Trophoblast cell (in vitro differentiated cells and primary cell): ENCODE measurements around the gene CACNA1D.

Experiments used
- DNase-seq, 2 donors: peaks; one replicate each; pipeline ENCODE4 v3.0.0-alpha.2; 2016
- H2AFZ ChIP-seq: 2 replicates; pipeline ENCODE4 v1.6.1; 2013; ENCODE audit warnings: low read length, moderate library complexity, mild to moderate bottlenecking; ENCODE audit not compliant: insufficient read depth, poor library complexity
- H2AK5ac ChIP-seq: 2 replicates; pipeline ENCODE4 v1.6.1; 2013; ENCODE audit warnings: mild to moderate bottlenecking, low read length
- H2BK120ac ChIP-seq: 2 replicates; pipeline ENCODE4 v1.6.1; 2013; ENCODE audit warnings: low read length, mild to moderate bottlenecking, moderate library complexity; ENCODE audit not compliant: insufficient read depth, poor library complexity
- H2BK12ac ChIP-seq: 2 replicates; pipeline ENCODE4 v1.6.1; 2013; ENCODE audit warnings: mild to moderate bottlenecking, low read length, moderate library complexity
- H2BK5ac ChIP-seq: 2 replicates; pipeline ENCODE4 v1.6.1; 2013; ENCODE audit warnings: low read length, low read depth, moderate library complexity, mild to moderate bottlenecking; ENCODE audit not compliant: poor library complexity
- H3K14ac ChIP-seq: 2 replicates; pipeline ENCODE4 v1.6.1; 2013; ENCODE audit warnings: mild to moderate bottlenecking, low read length
- H3K18ac ChIP-seq: 2 replicates; pipeline ENCODE4 v1.6.1; 2013; ENCODE audit warnings: mild to moderate bottlenecking, low read length
- H3K23ac ChIP-seq: 2 replicates; pipeline ENCODE4 v1.6.1; 2013; ENCODE audit warnings: low read length
- H3K27ac ChIP-seq: 2 replicates; pipeline ENCODE4 v1.5.1; 2013; ENCODE audit warnings: low read depth, mild to moderate bottlenecking, inconsistent platforms, low read length, moderate library complexity
- H3K27me3 ChIP-seq: 2 replicates; pipeline ENCODE4 v1.6.1; 2013; ENCODE audit warnings: inconsistent platforms, mild to moderate bottlenecking, low read length, moderate library complexity; ENCODE audit not compliant: insufficient read depth
- H3K36me3 ChIP-seq, 2 experiments: 1 replicate in 1 of 2; 2 replicates in 1 of 2; pipeline ENCODE4 v1.6.1; 2013; ENCODE audit warnings: low read length in 2 of 2, mild to moderate bottlenecking in 2 of 2, moderate library complexity in 1 of 2; ENCODE audit not compliant: insufficient read depth in 2 of 2, control insufficient read depth in 1 of 2
- H3K4ac ChIP-seq: 2 replicates; pipeline ENCODE4 v1.6.1; 2013; ENCODE audit warnings: low read depth, mild to moderate bottlenecking, low read length, moderate library complexity
- H3K4me1 ChIP-seq, 2 experiments: 1 replicate in 1 of 2; 2 replicates in 1 of 2; pipeline ENCODE4 v1.6.1; 2013; ENCODE audit warnings: low read length in 2 of 2, mild to moderate bottlenecking in 2 of 2, moderate library complexity in 1 of 2; ENCODE audit not compliant: insufficient read depth in 2 of 2, control insufficient read depth in 1 of 2
- H3K4me2 ChIP-seq: 2 replicates; pipeline ENCODE4 v1.6.1; 2013; ENCODE audit warnings: inconsistent platforms, mild to moderate bottlenecking, low read length, moderate library complexity
- H3K4me3 ChIP-seq: 2 replicates; pipeline ENCODE4 v1.5.1; 2013; ENCODE audit warnings: mild to moderate bottlenecking, low read depth, low read length, inconsistent platforms
- H3K79me1 ChIP-seq: one replicate; pipeline ENCODE4 v1.6.1; 2013; ENCODE audit warnings: low read length
- H3K79me2 ChIP-seq: 2 replicates; pipeline ENCODE4 v1.6.1; 2013; ENCODE audit warnings: low read length, mild to moderate bottlenecking; ENCODE audit not compliant: control insufficient read depth, insufficient read depth, poor library complexity
- H3K9ac ChIP-seq: 2 replicates; pipeline ENCODE4 v1.6.1; 2013; ENCODE audit warnings: mild to moderate bottlenecking, low read length
- H3K9me3 ChIP-seq: 2 replicates; pipeline ENCODE4 v1.6.1; 2013; ENCODE audit warnings: low read depth, mild to moderate bottlenecking, control low read depth, inconsistent platforms, low read length; ENCODE audit not compliant: insufficient read depth
- H4K12ac ChIP-seq: 2 replicates; pipeline ENCODE4 v1.6.1; 2013; ENCODE audit warnings: low read depth, mild to moderate bottlenecking, low read length, moderate library complexity
- H4K8ac ChIP-seq: 2 replicates; pipeline ENCODE4 v1.6.1; 2013; ENCODE audit warnings: low read depth, mild to moderate bottlenecking, low read length, moderate library complexity
- H4K91ac ChIP-seq: one replicate; pipeline ENCODE4 v1.6.1; 2013; ENCODE audit warnings: low read depth, mild to moderate bottlenecking, low read length, moderate library complexity
- whole genome bisulfite sequencing: extraction: QIAGEN DNeasy Blood & Tissue Kit; methylation state at CpG from one replicate; pipeline ENCODE4 v1.1.7; 2013; ENCODE audit warnings: missing lambda C conversion rate; ENCODE audit not compliant: insufficient read length, insufficient coverage; ENCODE audit errors: extremely low coverage; 5-methylcytosine and 5-hydroxymethylcytosine counted together

CACNA1D gene

GRCh38 chr3:53657651-53658050, 163.2 kb downstream of the CACNA1D start:
- Histone ChIP-seq H3K4me1 (no peaks in the 10 kb centered on the region), H3K4me3 (no peak overlapping the region), H3K4me2 (no peak overlapping the region), H3K14ac (no peak overlapping the region), H3K27ac (no peak overlapping the region), H3K9ac (no peak overlapping the region), H2BK120ac (no peak overlapping the region), H3K79me2 (no peaks in the 10 kb centered on the region), H2AK5ac (no peak overlapping the region), H4K91ac (no peak overlapping the region), H3K36me3 (no peaks in the 10 kb centered on the region), H2BK12ac (no peak overlapping the region), H2BK5ac (no peak overlapping the region), H3K79me1 (no peaks in the 10 kb centered on the region), H3K23ac (no peak overlapping the region), H2AFZ (no peak overlapping the region), H4K8ac (no peak overlapping the region), H4K12ac (no peak overlapping the region), H3K27me3 (no peaks in the 10 kb centered on the region), H3K9me3 (peaks cover 11% of the 10 kb centered on the region), H3K18ac (no peak overlapping the region), H3K4ac (no peak overlapping the region)
- WGBS: no CpG with 5 or more reads among the region's 1 CpG
- DNase-seq: no peak

GRCh38 chr3:53658613-53659193, 164.3 kb downstream of the CACNA1D start:
- no peak for DNase-seq
- Histone ChIP-seq H3K9ac (no peak overlapping the region), H3K36me3 (no peaks in the 10 kb centered on the region), H2BK12ac (no peak overlapping the region), H3K18ac (no peak overlapping the region), H3K79me1 (no peaks in the 10 kb centered on the region), H4K91ac (no peak overlapping the region), H3K27ac (no peak overlapping the region), H3K23ac (no peak overlapping the region), H3K9me3 (peaks cover 13% of the 10 kb centered on the region), H4K8ac (no peak overlapping the region), H3K27me3 (no peaks in the 10 kb centered on the region), H2AK5ac (no peak overlapping the region), H3K4me1 (no peaks in the 10 kb centered on the region), H3K4me3 (no peak overlapping the region), H4K12ac (no peak overlapping the region), H3K14ac (no peak overlapping the region), H2BK5ac (no peak overlapping the region), H2AFZ (no peak overlapping the region), H3K4me2 (no peak overlapping the region), H3K79me2 (no peaks in the 10 kb centered on the region), H3K4ac (no peak overlapping the region), H2BK120ac (no peak overlapping the region)
- no CpG with 5 or more reads among the region's 6 CpGs for WGBS

- no peak overlapping the region for H4K91ac ChIP-seq
- no peaks in the 10 kb centered on the region for H3K79me2 ChIP-seq
- H3K79me1 ChIP-seq: no peaks in the 10 kb centered on the region
- H3K36me3 ChIP-seq: no peaks in the 10 kb centered on the region
- no peak for DNase-seq
- no CpG with 5 or more reads among the region's 7 CpGs for WGBS
- no peak overlapping the region for H3K9ac ChIP-seq
- no peak overlapping the region for H4K12ac ChIP-seq
- H3K4me2 ChIP-seq: no peak overlapping the region
- no peak overlapping the region for H2BK5ac ChIP-seq
- no peak overlapping the region for H2BK12ac ChIP-seq
- no peak overlapping the region for H3K18ac ChIP-seq
- H4K8ac ChIP-seq: no peak overlapping the region
- no peak overlapping the region for H3K27ac ChIP-seq
- peaks cover 4 to 7% of the 10 kb centered on the region in 2 experiments for H3K4me1 ChIP-seq
- no peaks in the 10 kb centered on the region for H3K27me3 ChIP-seq
- H2BK120ac ChIP-seq: no peak overlapping the region
- H3K14ac ChIP-seq: no peak overlapping the region
- no peak overlapping the region for H2AFZ ChIP-seq
- no peak overlapping the region for H3K23ac ChIP-seq
- H2AK5ac ChIP-seq: no peak overlapping the region
- H3K9me3 ChIP-seq: peaks cover 13% of the 10 kb centered on the region
- no peak overlapping the region for H3K4me3 ChIP-seq
- H3K4ac ChIP-seq: no peak overlapping the region
Measured at GRCh38 chr3:53659996-53660395, 165.6 kb downstream of the CACNA1D start.

- H2BK5ac ChIP-seq: no peak overlapping the region
Measured at GRCh38 chr3:53661480-53661879, 167.1 kb downstream of the CACNA1D start.

More at GRCh38 chr3:53661480-53661879, 167.1 kb downstream of the CACNA1D start:
- no peak overlapping the region for H3K4me3 ChIP-seq
- H2AFZ ChIP-seq: no peak overlapping the region
- H3K4me1 ChIP-seq: peaks cover 4 to 7% of the 10 kb centered on the region in 2 experiments
- no peaks in the 10 kb centered on the region for H3K27me3 ChIP-seq
- no peak overlapping the region for H2AK5ac ChIP-seq
- no peaks in the 10 kb centered on the region for H3K36me3 ChIP-seq
- H3K4ac ChIP-seq: no peak overlapping the region
- H3K79me2 ChIP-seq: no peaks in the 10 kb centered on the region
- no peak overlapping the region for H3K18ac ChIP-seq
- H4K91ac ChIP-seq: no peak overlapping the region
- no peaks in the 10 kb centered on the region for H3K79me1 ChIP-seq
- no peak overlapping the region for H2BK120ac ChIP-seq
- H3K14ac ChIP-seq: no peak overlapping the region
- H4K8ac ChIP-seq: no peak overlapping the region
- H3K23ac ChIP-seq: no peak overlapping the region
- H4K12ac ChIP-seq: no peak overlapping the region
- H3K4me2 ChIP-seq: no peak overlapping the region
- no peak for DNase-seq
- no peak overlapping the region for H3K27ac ChIP-seq
- no peak overlapping the region for H2BK12ac ChIP-seq
- peaks cover 13% of the 10 kb centered on the region for H3K9me3 ChIP-seq
- H3K9ac ChIP-seq: no peak overlapping the region
- WGBS: no CpG with 5 or more reads among the region's 5 CpGs
